Endothelial cell of hepatic sinusoid (primary cell): ENCODE measurements around the gene BCLAF3.

Experiments
- in situ Hi-C: cut with HindIII; loops from 2 replicates; pipeline ENCODE4 v1.10.0; 2017; ENCODE audit warnings: low sequenced_read_pairs

The BCLAF3 gene

GRCh38 chrX:19990556-19991349 lies at the start of gene BCLAF3:
TSS of gene BCLAF3 (minus strand) at chrX:19991061. CDS start at chrX:19970264, 20,797 bp downstream.
- in situ Hi-C loops, result no loop called here

DNA sequence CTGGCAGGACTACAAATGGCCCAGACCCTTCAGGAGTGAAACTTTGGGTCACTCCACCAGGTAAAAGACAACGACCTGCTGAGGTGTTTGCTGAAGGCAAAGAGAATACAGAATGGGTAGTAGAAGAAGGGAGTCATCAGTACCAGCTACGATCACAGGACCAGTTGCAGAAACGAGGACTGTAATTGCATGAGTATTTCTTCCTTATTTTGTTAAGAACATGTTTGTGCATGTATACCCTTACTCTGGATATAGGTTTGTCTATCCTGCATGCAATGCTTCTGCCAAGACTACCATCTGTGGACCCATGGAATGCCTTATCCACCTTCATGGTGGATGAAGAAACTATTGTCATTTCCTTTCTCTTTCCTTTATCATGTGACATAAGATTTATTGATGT lies 48.1 kb upstream of the BCLAF3 start:
- in situ Hi-C loops, result no loop called here

DNA sequence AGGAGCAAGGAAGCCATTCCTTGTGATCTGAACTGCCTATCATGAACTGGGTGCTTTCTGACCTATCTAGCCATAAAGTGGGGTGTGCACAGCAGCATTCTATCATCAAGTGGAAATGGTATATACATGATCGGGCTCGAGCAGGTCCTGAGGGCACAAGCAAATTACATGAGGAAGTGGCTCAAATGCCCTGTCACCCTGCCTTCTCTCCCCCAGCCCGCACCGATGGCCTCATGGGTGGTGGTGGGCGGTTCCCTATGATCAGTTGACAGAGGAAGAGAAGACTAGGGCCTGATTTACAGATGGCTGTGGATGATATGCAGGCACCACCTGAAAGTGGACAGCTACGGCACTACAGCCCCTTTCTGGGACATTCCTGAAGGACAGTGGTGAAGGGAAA lies 46.3 kb upstream of the BCLAF3 start:
- in situ Hi-C loops, result no loop called here

GRCh38 chrX:20032201-20032600 lies 41.3 kb upstream of the BCLAF3 start:
- in situ Hi-C loops, result no loop called here

- in situ Hi-C loops, result no loop called here
Observed at GRCh38 chrX:20029728-20030127, 38.9 kb upstream of the BCLAF3 start.

DNA sequence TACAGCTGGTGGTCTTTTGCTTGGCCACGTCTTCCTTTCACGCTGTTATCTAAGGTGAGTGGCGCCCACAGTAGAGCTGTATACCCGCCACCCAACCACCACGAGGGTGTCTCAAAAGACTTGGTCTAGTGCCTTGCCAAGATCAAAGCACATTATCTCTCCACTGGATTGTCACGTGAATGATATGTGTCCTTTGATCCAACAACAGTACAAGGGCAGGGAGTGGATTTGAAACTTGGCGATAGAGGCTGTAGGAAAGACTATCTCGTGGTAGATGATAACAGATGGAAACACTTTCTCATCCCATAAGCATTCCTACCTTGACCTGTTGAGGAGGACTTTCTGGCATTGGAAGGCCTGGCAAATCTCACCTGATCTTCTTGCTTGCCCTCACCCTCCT lies 37.7 kb upstream of the BCLAF3 start:
- in situ Hi-C loops, result no loop called here

GRCh38 chrX:20026278-20026677 lies 35.4 kb upstream of the BCLAF3 start:
- in situ Hi-C loops, result no loop called here

DNA sequence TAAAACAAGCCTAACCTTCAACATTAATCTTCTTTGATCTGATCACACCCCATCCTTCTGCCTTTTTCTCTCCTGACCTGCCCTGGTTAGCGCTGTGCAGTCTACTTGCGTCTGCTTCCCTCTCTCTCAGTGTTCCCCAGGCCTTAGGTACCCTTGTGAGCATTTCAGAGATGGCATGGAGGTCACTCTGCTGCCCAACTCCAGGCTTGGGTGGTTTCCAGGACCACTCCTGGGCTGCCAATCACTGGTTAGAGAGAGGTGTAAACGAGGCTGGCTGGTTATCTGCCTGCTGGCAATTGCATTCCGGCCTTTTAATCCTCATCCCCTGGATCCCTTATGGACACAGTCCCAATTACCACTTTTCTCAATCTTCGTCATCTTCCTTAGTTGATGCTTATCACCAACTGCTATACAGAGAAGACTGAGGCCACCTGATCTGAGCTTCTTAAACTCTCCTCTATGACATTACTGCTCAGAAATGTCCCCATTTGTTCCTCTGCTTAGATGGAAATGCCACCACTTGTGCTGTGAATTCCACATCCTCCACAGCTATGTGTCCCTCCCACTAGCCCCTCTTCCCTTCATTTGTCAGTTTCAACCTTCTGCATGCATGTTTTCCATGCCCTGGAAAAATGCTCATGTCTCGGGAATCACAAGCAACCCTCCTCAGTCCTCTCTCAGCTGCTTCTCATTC lies 29.0 kb upstream of the BCLAF3 start:
- in situ Hi-C loops, result no loop called here

DNA sequence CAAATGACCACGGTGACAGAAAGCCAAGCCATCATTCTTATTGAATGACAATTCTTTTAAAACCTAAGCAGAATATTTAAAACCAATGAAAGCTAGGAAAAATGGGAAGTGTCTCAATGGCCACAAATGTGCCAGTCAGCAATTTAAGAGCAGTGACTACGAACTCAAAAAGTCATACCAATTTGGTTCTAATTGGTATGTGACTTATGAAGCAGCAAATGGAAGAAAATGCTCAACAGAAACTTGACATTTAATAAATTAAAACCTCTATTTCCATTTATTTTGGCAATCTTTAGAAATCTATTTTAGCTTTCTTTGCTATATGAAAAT lies 25.7 kb upstream of the BCLAF3 start:
- in situ Hi-C loops, result no loop called here

DNA sequence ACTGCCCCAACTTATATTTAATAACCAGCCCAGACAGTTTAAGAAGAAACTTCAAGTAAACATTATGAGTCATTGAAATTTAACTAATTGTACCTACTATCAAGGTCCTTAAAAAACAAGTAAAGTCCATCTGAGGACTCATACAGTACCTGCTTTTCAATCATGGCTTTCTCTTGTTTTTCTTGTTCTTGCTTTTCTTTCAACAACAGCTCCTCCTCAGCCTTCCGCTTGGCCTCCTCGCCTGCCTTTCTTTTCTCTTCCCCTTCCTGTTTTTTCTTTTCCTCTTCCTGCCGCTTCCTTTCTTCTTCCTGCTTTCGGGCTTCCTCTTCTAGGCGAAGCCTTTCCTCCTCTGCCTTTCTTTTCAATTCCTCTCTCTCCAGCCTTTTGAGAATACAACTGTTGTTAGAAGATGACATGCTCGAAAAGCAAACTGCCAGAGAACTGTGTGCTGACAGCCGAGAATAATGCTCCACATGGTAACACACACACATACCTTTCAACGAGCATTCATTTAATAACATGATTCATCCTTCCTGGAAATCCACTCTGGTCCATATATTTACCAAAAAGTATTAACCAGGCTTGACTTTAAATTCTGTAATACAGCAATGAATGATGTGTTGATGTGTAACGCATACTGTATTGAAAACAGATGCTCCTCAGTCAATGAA lies 25.2 kb upstream of the BCLAF3 start:
- in situ Hi-C loops, result no loop called here

- in situ Hi-C loops, result no loop called here
Observed at GRCh38 chrX:20015422-20015821, 24.6 kb upstream of the BCLAF3 start.

GRCh38 chrX:20011608-20012007 lies 20.7 kb upstream of the BCLAF3 start:
- in situ Hi-C loops, result no loop called here

DNA sequence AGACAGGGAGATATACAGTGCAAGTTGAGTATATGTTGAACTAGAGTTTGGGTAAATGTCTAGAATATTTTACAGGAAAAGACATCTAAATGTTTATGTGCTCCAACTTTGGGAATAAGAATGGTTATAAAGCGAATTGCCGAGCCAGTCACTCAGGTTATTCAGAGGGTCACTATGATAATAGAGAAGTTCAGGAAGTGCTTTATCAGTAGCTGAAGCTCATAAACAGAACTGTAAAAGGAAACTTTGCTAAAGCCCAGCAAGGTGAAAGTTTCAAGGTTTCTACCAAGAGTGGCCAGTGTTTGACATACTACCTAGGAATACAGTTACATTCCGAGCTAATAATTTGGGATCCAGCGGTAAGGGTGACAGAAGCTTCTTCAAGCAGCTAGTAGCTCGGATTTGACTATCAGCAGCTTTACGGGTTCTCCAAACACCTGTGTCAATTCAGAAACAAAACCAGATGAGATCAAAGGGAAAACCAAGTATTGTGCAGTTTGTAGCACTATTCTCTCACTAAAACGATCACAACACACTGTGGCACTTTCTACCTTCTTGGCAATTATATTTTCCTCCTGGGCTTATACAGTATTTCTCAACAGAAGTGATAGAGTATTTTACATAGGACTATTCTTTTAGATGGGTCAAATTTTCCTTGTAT lies 17.2 kb upstream of the BCLAF3 start:
- in situ Hi-C loops, result loop anchor here (5.0 kb wide), 2 partner anchors 46 to 74 kb away; no protein-coding TSS in a partner anchor

DNA sequence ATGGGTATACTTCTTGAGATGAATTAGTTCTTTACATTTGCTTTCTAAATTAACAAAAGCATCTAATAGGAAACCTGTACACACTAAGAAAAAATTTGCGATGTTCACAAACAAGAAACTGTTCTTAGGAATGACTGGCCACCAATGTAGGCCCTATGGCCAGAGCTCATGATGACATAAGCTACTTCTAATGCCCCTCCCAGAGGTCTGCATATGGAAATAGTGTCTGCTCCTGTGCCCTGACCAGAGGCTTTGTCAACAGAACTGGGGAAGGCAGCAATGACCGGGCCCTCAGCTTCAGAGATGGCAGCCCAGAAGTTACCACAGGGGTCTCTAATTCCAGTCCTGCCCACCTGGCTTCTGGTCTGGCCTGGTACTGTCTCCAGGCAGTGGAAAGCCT lies 15.0 kb upstream of the BCLAF3 start:
- in situ Hi-C loops, result loop anchor here (5.0 kb wide), 2 partner anchors 44 to 76 kb away; no protein-coding TSS in a partner anchor

GRCh38 chrX:20001588-20001987 lies 10.7 kb upstream of the BCLAF3 start:
- in situ Hi-C loops, result no loop called here

DNA sequence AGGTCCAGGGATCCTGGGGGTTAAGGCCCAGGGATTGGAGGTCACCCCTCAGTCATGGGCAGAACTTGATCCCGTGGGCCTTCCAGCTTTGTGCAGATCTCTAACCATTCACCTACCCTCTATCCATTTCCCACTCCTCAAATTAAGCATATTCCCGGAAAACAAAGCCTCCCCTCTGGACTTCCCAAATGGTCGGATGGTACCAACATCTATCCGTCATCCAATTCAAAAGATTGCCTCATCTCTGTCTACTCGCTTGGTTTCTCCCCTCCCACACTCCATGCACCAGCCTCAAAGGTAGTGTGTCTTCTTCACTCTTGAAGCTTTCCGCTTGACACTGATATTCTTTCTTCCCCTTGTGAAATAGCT lies 473 bp upstream of the BCLAF3 start:
- in situ Hi-C loops, result no loop called here

- in situ Hi-C loops, result no loop called here
Observed at GRCh38 chrX:19990151-19990555, 708 bp downstream of the BCLAF3 start.

- in situ Hi-C loops, result no loop called here
Observed at GRCh38 chrX:19987856-19988255, 3.0 kb downstream of the BCLAF3 start.

DNA sequence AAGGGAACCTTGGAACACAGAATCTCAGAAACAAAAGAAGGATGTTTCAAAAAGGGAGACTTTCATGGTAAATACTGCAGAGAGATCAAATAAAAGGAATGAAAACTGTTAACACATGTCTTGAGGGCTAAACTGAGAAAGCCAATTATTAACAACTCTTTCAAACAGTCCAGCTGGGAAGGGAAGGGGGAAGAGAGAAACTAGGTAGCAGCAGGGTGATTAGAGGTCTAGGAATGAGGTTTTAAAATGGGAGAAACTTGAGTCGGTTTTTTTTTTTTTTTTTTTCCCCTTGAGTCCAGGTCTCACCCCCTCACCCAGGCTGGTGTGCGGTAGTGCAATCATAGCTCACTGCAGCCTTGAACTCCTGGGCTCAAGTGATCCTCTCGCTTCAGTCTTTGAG lies 4.3 kb downstream of the BCLAF3 start:
- in situ Hi-C loops, result no loop called here

- in situ Hi-C loops, result no loop called here
Observed at GRCh38 chrX:19981947-19982346, 8.9 kb downstream of the BCLAF3 start.

DNA sequence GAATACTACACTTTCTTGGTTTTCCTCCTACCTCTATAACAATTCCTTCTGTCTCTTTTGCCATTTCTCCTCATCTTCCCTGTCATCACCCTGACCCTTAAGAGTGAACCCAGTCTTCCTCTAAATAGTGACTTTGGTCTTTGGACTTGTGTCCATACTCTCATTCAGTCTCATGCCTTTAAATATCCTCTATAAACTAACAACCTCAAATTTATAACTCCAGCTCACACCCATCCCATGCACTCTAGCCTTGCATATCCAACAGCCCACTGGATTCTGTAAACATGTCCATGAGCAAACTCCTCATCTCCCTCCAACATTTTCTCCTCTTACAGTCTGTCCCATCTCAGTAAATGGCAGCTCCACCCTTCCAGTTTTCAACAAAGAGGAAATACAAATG lies 15.0 kb downstream of the BCLAF3 start:
- in situ Hi-C loops, result no loop called here
